T47D (cell line): Measurements from ENCODE around the gene IMPDH1.

Experiments used
- DNase-seq, 2 experiments: peaks; one replicate each; pipeline versions ENCODE4 v3.0.0 to v3.0.0-alpha.2; 2011 to 2012; ENCODE audit warnings: low read depth in 1 of 2, low spot score in 1 of 2
- JUND ChIP-seq: IDR thresholded peaks from 2 replicates; pipeline ENCODE4 v1.6.1; 2012; ENCODE audit warnings: low read depth
- in situ Hi-C: cut with HindIII; loops from 2 replicates; pipeline ENCODE4 v1.10.0; 2016; ENCODE audit warnings: low sequenced_read_pairs, low pct_unique_long_range_greater_than_20kb

IMPDH1 gene

GRCh38 chr7:128387216-128388144, 22.3 kb downstream of the IMPDH1 start:
- no peak for TF ChIP-seq JUND
- peak; percentile 65 to 82 for DNase-seq
- in situ Hi-C loops = no loop called here

GRCh38 chr7:128385988-128386925, 23.5 kb downstream of the IMPDH1 start:
- DNase-seq = no peak
- in situ Hi-C loops = no loop called here
- no peak for TF ChIP-seq JUND

GRCh38 chr7:128384726-128385125, 25.1 kb downstream of the IMPDH1 start:
- DNase-seq = no peak
- in situ Hi-C loops = no loop called here
- no peak for TF ChIP-seq JUND

- in situ Hi-C loops = no loop called here
- TF ChIP-seq JUND = no peak
- DNase-seq = peak in 1 of 2 experiments; percentile 37
These were observed 26.0 kb downstream of the IMPDH1 start for GRCh38 chr7:128383776-128384175.

GRCh38 chr7:128381161-128381821, 28.5 kb downstream of the IMPDH1 start:
- in situ Hi-C loops = no loop called here
- no peak for TF ChIP-seq JUND
- no peak for DNase-seq

- in situ Hi-C loops = no loop called here
- no peak for TF ChIP-seq JUND
- no peak for DNase-seq
These were observed 29.2 kb downstream of the IMPDH1 start for GRCh38 chr7:128380483-128381106.

- no peak for DNase-seq
- no peak for TF ChIP-seq JUND
- in situ Hi-C loops = no loop called here
These were observed 29.8 kb downstream of the IMPDH1 start for GRCh38 chr7:128379900-128380479.

GRCh38 chr7:128378637-128379036, 31.1 kb downstream of the IMPDH1 start:
- DNase-seq = no peak
- no peak for TF ChIP-seq JUND
- in situ Hi-C loops = no loop called here

GRCh38 chr7:128376077-128376476, 33.7 kb downstream of the IMPDH1 start:
- no peak for TF ChIP-seq JUND
- no peak for DNase-seq
- in situ Hi-C loops = no loop called here

- in situ Hi-C loops = no loop called here
- no peak for TF ChIP-seq JUND
- DNase-seq = no peak
These were observed 35.7 kb downstream of the IMPDH1 start for GRCh38 chr7:128374041-128374440.

- in situ Hi-C loops = no loop called here
- DNase-seq = no peak
- TF ChIP-seq JUND = no peak
These were observed 36.2 kb downstream of the IMPDH1 start for GRCh38 chr7:128373606-128374005.

GRCh38 chr7:128370491-128370890, 39.3 kb downstream of the IMPDH1 start:
- no peak for TF ChIP-seq JUND
- in situ Hi-C loops = no loop called here
- DNase-seq = no peak
